Liver (tissue), 9 donors: ENCODE measurements around the gene EIF4E3. TPM values are rescaled to one million over a fixed set of nuclear protein-coding genes. Genes with fewer than 3 reads are reported as not detected.

Experiments
- DNase-seq: peaks from one replicate; pipeline ENCODE4 v3.0.0-alpha.2; 2017; ENCODE audit warnings: low spot score
- H3K27ac ChIP-seq, 2 donors: one replicate each; pipeline ENCODE4 v1.7.0; 2013; ENCODE audit warnings: inconsistent platforms in 2 of 2, low read length in 2 of 2, control low read depth in 1 of 2, low read depth in 1 of 2, mild to moderate bottlenecking in 1 of 2
- H3K27me3 ChIP-seq, 4 donors: one replicate each; pipeline versions ENCODE4 v1.6.1 to v1.7.0; 2013; ENCODE audit warnings: low read length in 3 of 4, inconsistent platforms in 1 of 4, mild to moderate bottlenecking in 1 of 4, moderate library complexity in 1 of 4; ENCODE audit not compliant: control insufficient read depth in 4 of 4, insufficient read depth in 4 of 4
- H3K36me3 ChIP-seq, 4 donors: one replicate each; pipeline versions ENCODE4 v1.6.1 to v1.7.0; 2013; ENCODE audit warnings: low read length in 3 of 4, mild to moderate bottlenecking in 3 of 4, low read depth in 1 of 4, moderate library complexity in 1 of 4; ENCODE audit not compliant: control insufficient read depth in 4 of 4, insufficient read depth in 3 of 4
- H3K4me1 ChIP-seq, 4 donors: one replicate each; pipeline versions ENCODE4 v1.6.1 to v1.7.0; 2013; ENCODE audit warnings: low read length in 3 of 4, mild to moderate bottlenecking in 3 of 4, moderate library complexity in 1 of 4; ENCODE audit not compliant: control insufficient read depth in 4 of 4, insufficient read depth in 4 of 4
- H3K4me3 ChIP-seq, 3 donors: one replicate each; pipeline versions ENCODE4 v1.6.1 to v1.7.0; 2013; ENCODE audit warnings: low read length in 3 of 3, control low read depth in 1 of 3, low read depth in 1 of 3, mild to moderate bottlenecking in 1 of 3
- H3K9ac ChIP-seq, 2 donors: one replicate each; pipeline ENCODE4 v1.7.0; 2013; ENCODE audit warnings: low read length in 2 of 2, mild to moderate bottlenecking in 2 of 2, moderate library complexity in 2 of 2, control low read depth in 1 of 2, low read depth in 1 of 2
- H3K9me3 ChIP-seq, 4 donors: one replicate each; pipeline versions ENCODE4 v1.6.1 to v1.7.0; 2013; ENCODE audit warnings: low read length in 3 of 4; ENCODE audit not compliant: control insufficient read depth in 4 of 4
- EGR1 ChIP-seq, 2 donors: IDR thresholded peaks; 2 replicates each; pipeline ENCODE4 v1.6.1; 2016 to 2018; ENCODE audit warnings: antibody characterized with exemption in 2 of 2, low read depth in 2 of 2
- FOXA1 ChIP-seq: IDR thresholded peaks from 2 replicates; pipeline ENCODE4 v1.6.1; 2016; ENCODE audit warnings: antibody characterized with exemption
- FOXA2 ChIP-seq: IDR thresholded peaks from 2 replicates; pipeline ENCODE4 v1.6.1; 2016; ENCODE audit warnings: antibody characterized with exemption
- GABPA ChIP-seq, 2 donors: IDR thresholded peaks in 1 of 2; conservative IDR thresholded peaks in 1 of 2; 2 replicates each; pipeline ENCODE4 v1.6.1; 2016; ENCODE audit warnings: antibody characterized with exemption in 2 of 2, mild to moderate bottlenecking in 1 of 2, moderate library complexity in 1 of 2
- HNF4A ChIP-seq, 2 donors: conservative IDR thresholded peaks; 2 replicates each; pipeline ENCODE4 v1.6.1; 2016; ENCODE audit warnings: antibody characterized with exemption in 2 of 2, mild to moderate bottlenecking in 2 of 2
- HNF4G ChIP-seq: IDR thresholded peaks from 2 replicates; pipeline ENCODE4 v1.6.1; 2016; ENCODE audit warnings: antibody characterized with exemption
- JUND ChIP-seq, 2 donors: IDR thresholded peaks; 2 replicates each; pipeline ENCODE4 v1.6.1; 2016; ENCODE audit warnings: antibody characterized with exemption in 2 of 2
- NR2F2 ChIP-seq: IDR thresholded peaks from 2 replicates; pipeline ENCODE4 v1.6.1; 2016; ENCODE audit warnings: antibody characterized with exemption
- RAD21 ChIP-seq, 2 donors: IDR thresholded peaks; 2 replicates each; pipeline ENCODE4 v1.6.1; 2016; ENCODE audit warnings: antibody characterized with exemption in 2 of 2, mild to moderate bottlenecking in 2 of 2
- RXRA ChIP-seq, 2 donors: IDR thresholded peaks; 2 replicates each; pipeline ENCODE4 v1.6.1; 2017 to 2018; ENCODE audit warnings: antibody characterized with exemption in 2 of 2, mild to moderate bottlenecking in 1 of 2
- SP1 ChIP-seq: IDR thresholded peaks from 2 replicates; pipeline ENCODE4 v1.6.1; 2018; ENCODE audit warnings: antibody characterized with exemption, mild to moderate bottlenecking
- TAF1 ChIP-seq: conservative IDR thresholded peaks from 2 replicates; pipeline ENCODE4 v1.6.1; 2016; ENCODE audit warnings: antibody characterized with exemption, mild to moderate bottlenecking
- YY1 ChIP-seq: IDR thresholded peaks from 2 replicates; pipeline ENCODE4 v1.6.1; 2016; ENCODE audit warnings: antibody characterized with exemption, mild to moderate bottlenecking
- WGBS: extraction: QIAGEN DNeasy Blood & Tissue Kit; methylation state at CpG from one replicate; pipeline ENCODE4 v1.1.7; 2013; 5-methylcytosine and 5-hydroxymethylcytosine counted together
- polyA plus RNA-seq, 2 donors: library from polyadenylated mRNA; stranded (reverse) in 1 of 2; unstranded in 1 of 2; fragments of 200-250 nt in 1 of 2; fragments of >200 nt in 1 of 2; fragmentation: Nextera tagmentation in 1 of 2; extraction: Ambion mirVana in 1 of 2; gene quantifications; one replicate each; pipeline versions ENCODE4 v1.2.1 to v1.2.3, GENCODE V29; 2013 to 2015
- total RNA-seq, 2 donors: library from RNA; depleted of rRNA; stranded (reverse); fragments of >200 nt; gene quantifications; one replicate each; pipeline ENCODE4 v1.2.3, GENCODE V29; 2014
- TF ChIP-seq, protein P1 (sequence below): IDR thresholded peaks from 2 replicates; pipeline ENCODE4 v1.6.1; 2016; ENCODE audit warnings: antibody characterized with exemption
- TF ChIP-seq, protein P2 (sequence below): IDR thresholded peaks from 2 replicates; pipeline ENCODE4 v1.6.1; 2016; ENCODE audit warnings: antibody characterized with exemption
- TF ChIP-seq, protein P3 (sequence below): IDR thresholded peaks from 2 replicates; pipeline ENCODE4 v1.6.1; 2016; ENCODE audit warnings: antibody characterized with exemption, mild to moderate bottlenecking
- TF ChIP-seq, protein P4 (sequence below): IDR thresholded peaks from 2 replicates; pipeline ENCODE4 v1.6.1; 2016; ENCODE audit warnings: antibody characterized with exemption
- TF ChIP-seq, protein P5 (sequence below): fragments of 150-350 bp; IDR thresholded peaks from 2 replicates; pipeline ENCODE4 v1.5.1; 2017; ENCODE audit warnings: improper control_type of control experiment, low read depth, low read length; ENCODE audit not compliant: missing input control
- donor health status: healthy.
- donor health status: healthy.
- donor health status: healthy.
- donor health status: healthy.
- donor health status: healthy.

Gene EIF4E3
- total and polyA plus RNA-seq, 4 donors = 1.1 to 4.0 (median 2.6) TPM

DNA sequence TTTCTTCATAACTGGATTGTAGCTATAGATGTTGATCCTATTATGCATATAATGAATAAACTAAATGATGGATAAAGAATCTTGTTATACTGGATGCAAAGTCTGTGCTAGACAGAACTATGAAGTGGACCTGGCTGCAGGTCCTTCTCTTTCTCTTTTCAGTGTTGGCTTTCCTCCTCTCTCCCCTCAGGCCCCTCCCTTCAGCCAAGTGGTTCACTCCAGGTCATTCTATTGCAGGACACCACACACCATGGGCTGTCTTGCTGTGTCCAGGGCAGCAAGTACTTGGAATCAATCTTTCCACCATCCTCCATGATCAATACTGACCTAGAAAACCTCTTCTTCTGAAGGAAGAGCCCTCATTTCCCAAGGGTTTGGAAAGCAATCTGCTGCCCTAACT lies 20.3 kb downstream of the EIF4E3 start:
- DNase-seq = no peak
- H3K27ac ChIP-seq = no peak overlapping the region
- H3K4me1 ChIP-seq = no peaks in the 10 kb centered on the region
- H3K27me3 ChIP-seq = no peaks in the 10 kb centered on the region
- H3K9me3 ChIP-seq = no peaks in the 10 kb centered on the region
- TF ChIP-seq RXRA (IDR thresholded peaks at IDR 0.05) (no peak), HNF4A (conservative IDR thresholded peaks at IDR 0.05) (no peak), HNF4G (no peak), EGR1 (IDR thresholded peaks at IDR 0.05; ENCODE audit: low read depth in 2 of 2) (no peak), SP1 (no peak), RAD21 (IDR thresholded peaks at IDR 0.05) (no peak), YY1 (no peak), GABPA (IDR thresholded peaks at IDR 0.05 in 1 of 2, conservative IDR thresholded peaks at IDR 0.05 in 1 of 2) (no peak), FOXA2 (no peak), FOXA1 (no peak), JUND (IDR thresholded peaks at IDR 0.05) (no peak), NR2F2 (no peak), TAF1 (no peak)
- TF ChIP-seq, protein P1, sequence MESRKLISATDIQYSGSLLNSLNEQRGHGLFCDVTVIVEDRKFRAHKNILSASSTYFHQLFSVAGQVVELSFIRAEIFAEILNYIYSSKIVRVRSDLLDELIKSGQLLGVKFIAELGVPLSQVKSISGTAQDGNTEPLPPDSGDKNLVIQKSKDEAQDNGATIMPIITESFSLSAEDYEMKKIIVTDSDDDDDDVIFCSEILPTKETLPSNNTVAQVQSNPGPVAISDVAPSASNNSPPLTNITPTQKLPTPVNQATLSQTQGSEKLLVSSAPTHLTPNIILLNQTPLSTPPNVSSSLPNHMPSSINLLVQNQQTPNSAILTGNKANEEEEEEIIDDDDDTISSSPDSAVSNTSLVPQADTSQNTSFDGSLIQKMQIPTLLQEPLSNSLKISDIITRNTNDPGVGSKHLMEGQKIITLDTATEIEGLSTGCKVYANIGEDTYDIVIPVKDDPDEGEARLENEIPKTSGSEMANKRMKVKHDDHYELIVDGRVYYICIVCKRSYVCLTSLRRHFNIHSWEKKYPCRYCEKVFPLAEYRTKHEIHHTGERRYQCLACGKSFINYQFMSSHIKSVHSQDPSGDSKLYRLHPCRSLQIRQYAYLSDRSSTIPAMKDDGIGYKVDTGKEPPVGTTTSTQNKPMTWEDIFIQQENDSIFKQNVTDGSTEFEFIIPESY = no peak
- TF ChIP-seq, protein P2, sequence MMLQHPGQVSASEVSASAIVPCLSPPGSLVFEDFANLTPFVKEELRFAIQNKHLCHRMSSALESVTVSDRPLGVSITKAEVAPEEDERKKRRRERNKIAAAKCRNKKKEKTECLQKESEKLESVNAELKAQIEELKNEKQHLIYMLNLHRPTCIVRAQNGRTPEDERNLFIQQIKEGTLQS = no peak
- TF ChIP-seq, protein P3, sequence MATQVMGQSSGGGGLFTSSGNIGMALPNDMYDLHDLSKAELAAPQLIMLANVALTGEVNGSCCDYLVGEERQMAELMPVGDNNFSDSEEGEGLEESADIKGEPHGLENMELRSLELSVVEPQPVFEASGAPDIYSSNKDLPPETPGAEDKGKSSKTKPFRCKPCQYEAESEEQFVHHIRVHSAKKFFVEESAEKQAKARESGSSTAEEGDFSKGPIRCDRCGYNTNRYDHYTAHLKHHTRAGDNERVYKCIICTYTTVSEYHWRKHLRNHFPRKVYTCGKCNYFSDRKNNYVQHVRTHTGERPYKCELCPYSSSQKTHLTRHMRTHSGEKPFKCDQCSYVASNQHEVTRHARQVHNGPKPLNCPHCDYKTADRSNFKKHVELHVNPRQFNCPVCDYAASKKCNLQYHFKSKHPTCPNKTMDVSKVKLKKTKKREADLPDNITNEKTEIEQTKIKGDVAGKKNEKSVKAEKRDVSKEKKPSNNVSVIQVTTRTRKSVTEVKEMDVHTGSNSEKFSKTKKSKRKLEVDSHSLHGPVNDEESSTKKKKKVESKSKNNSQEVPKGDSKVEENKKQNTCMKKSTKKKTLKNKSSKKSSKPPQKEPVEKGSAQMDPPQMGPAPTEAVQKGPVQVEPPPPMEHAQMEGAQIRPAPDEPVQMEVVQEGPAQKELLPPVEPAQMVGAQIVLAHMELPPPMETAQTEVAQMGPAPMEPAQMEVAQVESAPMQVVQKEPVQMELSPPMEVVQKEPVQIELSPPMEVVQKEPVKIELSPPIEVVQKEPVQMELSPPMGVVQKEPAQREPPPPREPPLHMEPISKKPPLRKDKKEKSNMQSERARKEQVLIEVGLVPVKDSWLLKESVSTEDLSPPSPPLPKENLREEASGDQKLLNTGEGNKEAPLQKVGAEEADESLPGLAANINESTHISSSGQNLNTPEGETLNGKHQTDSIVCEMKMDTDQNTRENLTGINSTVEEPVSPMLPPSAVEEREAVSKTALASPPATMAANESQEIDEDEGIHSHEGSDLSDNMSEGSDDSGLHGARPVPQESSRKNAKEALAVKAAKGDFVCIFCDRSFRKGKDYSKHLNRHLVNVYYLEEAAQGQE = no peak
- TF ChIP-seq, protein P4, sequence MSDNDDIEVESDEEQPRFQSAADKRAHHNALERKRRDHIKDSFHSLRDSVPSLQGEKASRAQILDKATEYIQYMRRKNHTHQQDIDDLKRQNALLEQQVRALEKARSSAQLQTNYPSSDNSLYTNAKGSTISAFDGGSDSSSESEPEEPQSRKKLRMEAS = no peak
- TF ChIP-seq, protein P5, sequence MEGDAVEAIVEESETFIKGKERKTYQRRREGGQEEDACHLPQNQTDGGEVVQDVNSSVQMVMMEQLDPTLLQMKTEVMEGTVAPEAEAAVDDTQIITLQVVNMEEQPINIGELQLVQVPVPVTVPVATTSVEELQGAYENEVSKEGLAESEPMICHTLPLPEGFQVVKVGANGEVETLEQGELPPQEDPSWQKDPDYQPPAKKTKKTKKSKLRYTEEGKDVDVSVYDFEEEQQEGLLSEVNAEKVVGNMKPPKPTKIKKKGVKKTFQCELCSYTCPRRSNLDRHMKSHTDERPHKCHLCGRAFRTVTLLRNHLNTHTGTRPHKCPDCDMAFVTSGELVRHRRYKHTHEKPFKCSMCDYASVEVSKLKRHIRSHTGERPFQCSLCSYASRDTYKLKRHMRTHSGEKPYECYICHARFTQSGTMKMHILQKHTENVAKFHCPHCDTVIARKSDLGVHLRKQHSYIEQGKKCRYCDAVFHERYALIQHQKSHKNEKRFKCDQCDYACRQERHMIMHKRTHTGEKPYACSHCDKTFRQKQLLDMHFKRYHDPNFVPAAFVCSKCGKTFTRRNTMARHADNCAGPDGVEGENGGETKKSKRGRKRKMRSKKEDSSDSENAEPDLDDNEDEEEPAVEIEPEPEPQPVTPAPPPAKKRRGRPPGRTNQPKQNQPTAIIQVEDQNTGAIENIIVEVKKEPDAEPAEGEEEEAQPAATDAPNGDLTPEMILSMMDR = no peak
- no peak overlapping the region for H3K4me3 ChIP-seq
- H3K9ac ChIP-seq = no peak overlapping the region
- H3K36me3 ChIP-seq = peaks cover 0 to 2% (median 0%) of the 10 kb centered on the region in 4 donors

DNA sequence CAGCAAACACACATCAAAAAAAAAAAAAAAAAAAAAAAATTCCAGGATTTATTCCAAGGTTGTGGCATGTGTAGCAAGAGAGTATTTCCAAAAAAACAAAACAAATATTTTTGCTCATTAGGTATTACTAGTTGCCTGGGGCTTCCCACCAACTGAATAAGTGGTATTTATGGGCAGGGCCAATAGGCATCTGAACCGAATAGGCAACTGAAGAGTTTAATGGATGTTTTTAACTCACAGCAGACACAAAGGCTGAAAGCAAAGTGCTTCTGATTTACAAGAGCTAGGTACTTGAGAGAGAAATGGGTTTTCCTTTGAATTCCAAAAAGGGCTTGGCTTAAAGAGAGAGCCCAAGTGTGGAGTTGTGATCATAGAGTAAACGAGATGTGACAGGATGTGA lies 21.4 kb downstream of the EIF4E3 start:
- Histone ChIP-seq H3K9me3 (no peaks in the 10 kb centered on the region), H3K9ac (no peak overlapping the region), H3K4me3 (no peak overlapping the region), H3K36me3 (no peaks in the 10 kb centered on the region), H3K4me1 (no peaks in the 10 kb centered on the region), H3K27ac (no peak overlapping the region), H3K27me3 (no peaks in the 10 kb centered on the region)
- no peak for DNase-seq
- WGBS = 79% methylated on average over 2 of the region's 2 CpGs
- TF ChIP-seq FOXA1 (no peak), TAF1 (no peak), NR2F2 (no peak), RAD21 (IDR thresholded peaks at IDR 0.05) (no peak), GABPA (IDR thresholded peaks at IDR 0.05 in 1 of 2, conservative IDR thresholded peaks at IDR 0.05 in 1 of 2) (no peak), JUND (IDR thresholded peaks at IDR 0.05) (no peak), HNF4A (conservative IDR thresholded peaks at IDR 0.05) (no peak), YY1 (no peak), FOXA2 (no peak), SP1 (no peak), EGR1 (IDR thresholded peaks at IDR 0.05; ENCODE audit: low read depth in 2 of 2) (no peak), HNF4G (no peak), RXRA (IDR thresholded peaks at IDR 0.05) (no peak)
- TF ChIP-seq, protein P2 = no peak
- TF ChIP-seq, protein P4 = no peak
- TF ChIP-seq, protein P1 = no peak
- TF ChIP-seq, protein P5 = no peak
